Ishikawa (cell line): ENCODE data around the gene CLRN2.

Experiments used
- CEBPB ChIP-seq: IDR thresholded peaks from 2 replicates; pipeline ENCODE4 v1.6.1; 2012
- CREB1 ChIP-seq: IDR thresholded peaks from 2 replicates; pipeline ENCODE4 v1.6.1; 2012; ENCODE audit warnings: low read depth
- EP300 ChIP-seq: IDR thresholded peaks from 2 replicates; pipeline ENCODE4 v1.6.1; 2012; ENCODE audit warnings: borderline replicate concordance
- MAX ChIP-seq: IDR thresholded peaks from 2 replicates; pipeline ENCODE4 v1.6.1; 2012
- RAD21 ChIP-seq: IDR thresholded peaks from 2 replicates; pipeline ENCODE4 v1.6.1; 2012; ENCODE audit warnings: low read depth
- REST ChIP-seq: IDR thresholded peaks from 2 replicates; pipeline ENCODE4 v1.6.1; 2012; ENCODE audit warnings: low read depth, mild to moderate bottlenecking
- TAF1 ChIP-seq: IDR thresholded peaks from 2 replicates; pipeline ENCODE4 v1.6.1; 2012; ENCODE audit warnings: low read depth, mild to moderate bottlenecking
- TCF12 ChIP-seq: IDR thresholded peaks from 2 replicates; pipeline ENCODE4 v1.6.1; 2012; ENCODE audit warnings: low read depth
- YY1 ChIP-seq: IDR thresholded peaks from 2 replicates; pipeline ENCODE4 v1.6.1; 2012; ENCODE audit warnings: low read depth

GRCh38 chr4:17528551-17529165 is 13.7 kb downstream of the CLRN2 start:
- no peak for TF ChIP-seq CREB1
- TF ChIP-seq TAF1 = no peak
- no peak for TF ChIP-seq RAD21
- no peak for TF ChIP-seq CEBPB
- TF ChIP-seq EP300 = no peak
- no peak for TF ChIP-seq REST
- no peak for TF ChIP-seq TCF12
- TF ChIP-seq YY1 = no peak
- no peak for TF ChIP-seq MAX
